ENCODE data around the gene SLC22A17.
"Not testable (repeated sequence)": the region's sequence is repeated elsewhere in the genome, so short reads cannot be mapped to it uniquely, and the experiment has no call there.

The SLC22A17 gene

DNA sequence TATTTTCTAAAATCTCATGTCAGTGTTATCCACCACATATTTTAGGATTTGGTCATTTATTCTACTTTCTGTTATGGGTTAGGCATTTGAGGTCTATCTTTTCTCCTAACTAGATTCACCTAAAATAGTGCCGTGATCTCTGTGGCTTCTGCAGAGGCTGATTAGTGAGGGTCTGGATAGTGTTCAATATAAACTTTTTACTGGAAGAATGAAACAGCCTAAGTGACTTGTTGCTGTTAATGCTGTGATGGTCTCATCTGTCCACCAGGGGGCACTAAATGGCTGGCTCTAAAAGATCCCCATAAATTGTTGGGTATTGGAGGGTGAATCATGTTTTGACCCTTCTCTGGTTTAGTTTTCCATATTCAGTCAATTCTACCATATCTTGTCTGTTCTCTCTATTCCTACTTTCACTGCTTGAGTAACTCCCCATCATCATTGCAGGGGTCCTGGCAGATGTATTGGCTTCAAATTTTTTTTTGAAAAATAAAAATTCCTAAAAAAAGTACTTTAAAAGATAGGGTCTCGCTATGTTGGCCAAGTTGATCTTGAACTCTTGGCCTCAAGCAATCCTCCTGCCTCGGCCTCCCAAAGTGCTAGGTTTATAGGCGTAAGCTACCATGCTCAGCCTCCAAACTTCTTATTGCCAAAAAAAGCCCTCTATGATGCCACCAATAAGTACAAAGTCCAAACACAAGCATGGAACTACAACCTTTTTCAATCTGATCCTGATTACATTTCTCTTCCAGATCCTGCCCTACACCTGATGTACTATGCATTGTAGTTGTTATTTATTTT is 24.5 kb downstream of the SLC22A17 start:
- DNase-seq, result peak; percentile 82

DNA sequence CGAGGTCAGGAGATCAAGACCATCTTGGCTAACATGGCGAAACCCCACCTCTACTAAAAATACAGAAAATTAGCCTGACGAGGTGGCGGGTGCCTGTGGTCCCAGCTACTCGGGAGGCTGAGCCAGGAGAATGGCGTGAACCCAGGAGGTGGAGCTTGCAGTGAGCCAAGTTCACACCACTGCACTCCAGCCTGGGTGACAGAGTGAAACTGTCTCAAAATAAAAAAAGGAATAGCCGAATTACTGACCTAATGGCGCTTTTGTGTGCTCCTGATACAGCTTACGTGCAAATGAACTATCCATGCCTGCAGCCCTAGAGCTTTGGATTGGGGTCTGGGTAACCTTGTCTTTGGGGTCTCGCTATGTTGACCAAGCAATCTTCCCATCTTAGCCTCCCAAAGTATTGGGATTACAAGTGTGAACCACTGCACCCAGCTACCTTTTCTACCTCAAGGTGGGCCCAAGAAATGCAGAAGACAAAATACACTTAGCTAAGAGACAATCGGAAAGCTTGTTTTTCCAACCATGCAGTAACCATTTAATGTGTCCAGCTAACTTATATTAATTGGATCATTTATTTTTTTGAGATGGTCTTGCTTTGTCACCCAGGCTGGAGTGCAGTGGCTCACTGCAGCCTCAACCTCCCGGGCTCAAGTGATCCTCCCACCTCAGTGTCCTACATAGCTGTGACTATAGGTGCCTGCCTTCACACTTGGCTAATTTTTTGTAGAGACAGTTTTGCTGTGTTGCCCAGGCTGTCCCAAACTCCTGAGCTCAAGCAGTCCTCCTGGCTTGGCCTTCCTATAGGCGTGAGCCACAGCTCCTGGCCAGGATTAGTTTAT is 26.0 kb downstream of the SLC22A17 start:
- no peak for DNase-seq

DNA sequence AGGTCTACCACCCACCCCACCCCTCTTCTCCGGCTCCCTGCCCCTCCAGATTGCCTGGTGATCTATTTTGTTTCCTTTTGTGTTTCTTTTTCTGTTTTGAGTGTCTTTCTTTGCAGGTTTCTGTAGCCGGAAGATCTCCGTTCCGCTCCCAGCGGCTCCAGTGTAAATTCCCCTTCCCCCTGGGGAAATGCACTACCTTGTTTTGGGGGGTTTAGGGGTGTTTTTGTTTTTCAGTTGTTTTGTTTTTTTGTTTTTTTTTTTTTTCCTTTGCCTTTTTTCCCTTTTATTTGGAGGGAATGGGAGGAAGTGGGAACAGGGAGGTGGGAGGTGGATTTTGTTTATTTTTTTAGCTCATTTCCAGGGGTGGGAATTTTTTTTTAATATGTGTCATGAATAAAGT is 26.9 kb downstream of the SLC22A17 start:
- not testable (repeated sequence) for DNase-seq

DNA sequence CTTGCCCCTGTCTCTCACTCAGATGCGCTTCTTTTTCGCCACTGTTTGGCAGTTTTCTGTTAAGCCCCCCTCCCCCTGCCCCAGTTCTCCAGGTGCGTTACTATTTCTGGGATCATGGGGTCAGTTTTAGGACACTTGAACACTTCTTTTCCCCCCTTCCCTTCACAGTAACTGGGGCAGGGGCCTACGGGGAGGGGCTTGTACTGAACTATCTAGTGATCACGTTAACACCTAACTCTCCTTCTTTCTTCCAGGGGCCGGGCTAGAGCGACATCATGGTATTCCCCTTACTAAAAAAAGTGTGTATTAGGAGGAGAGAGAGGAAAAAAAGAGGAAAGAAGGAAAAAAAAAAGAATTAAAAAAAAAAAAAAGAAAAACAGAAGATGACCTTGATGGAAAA is 27.7 kb downstream of the SLC22A17 start:
- no peak for DNase-seq

DNA sequence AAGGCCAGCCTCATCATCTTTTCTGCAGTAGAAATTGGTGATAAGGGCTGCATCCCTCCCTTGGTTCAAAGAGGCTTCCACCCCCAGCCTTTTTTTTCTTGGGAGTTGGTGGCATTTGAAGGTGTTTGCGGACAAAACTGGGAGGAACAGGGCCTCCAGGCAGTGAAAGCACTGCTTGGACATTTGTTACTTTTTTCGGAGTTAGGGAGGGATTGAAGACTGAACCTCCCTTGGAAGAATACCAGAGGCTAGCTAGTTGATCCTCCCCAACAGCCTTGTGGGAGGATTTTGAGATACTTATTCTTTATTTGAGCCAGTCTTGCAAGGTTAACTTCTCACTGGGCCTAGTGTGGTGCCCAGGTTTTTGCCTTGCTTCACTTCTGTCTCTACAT is 28.2 kb downstream of the SLC22A17 start:
- DNase-seq, result no peak

DNA sequence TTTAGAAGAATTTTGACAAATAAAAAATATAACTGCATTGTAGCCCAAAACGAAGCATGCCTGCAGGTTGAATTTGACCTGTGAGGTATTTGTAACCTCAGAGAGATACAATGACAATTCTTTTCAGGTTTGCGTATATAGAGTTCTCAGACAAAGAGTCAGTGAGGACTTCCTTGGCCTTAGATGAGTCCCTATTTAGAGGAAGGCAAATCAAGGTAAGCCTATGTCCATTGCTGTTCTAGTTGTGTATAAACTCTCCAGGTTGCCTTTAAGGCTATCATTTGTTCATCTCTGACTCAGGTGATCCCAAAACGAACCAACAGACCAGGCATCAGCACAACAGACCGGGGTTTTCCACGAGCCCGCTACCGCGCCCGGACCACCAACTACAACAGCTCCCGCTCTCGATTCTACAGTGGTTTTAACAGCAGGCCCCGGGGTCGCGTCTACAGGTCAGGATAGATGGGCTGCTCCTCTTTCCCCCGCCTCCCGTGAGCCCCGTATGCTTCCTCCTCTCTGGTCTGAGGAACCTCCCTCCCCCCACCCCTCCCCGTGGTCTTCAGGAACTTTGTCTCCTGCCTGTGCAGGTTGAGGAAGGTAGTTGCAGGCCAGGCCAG is 28.7 kb downstream of the SLC22A17 start:
- DNase-seq, result no peak

DNA sequence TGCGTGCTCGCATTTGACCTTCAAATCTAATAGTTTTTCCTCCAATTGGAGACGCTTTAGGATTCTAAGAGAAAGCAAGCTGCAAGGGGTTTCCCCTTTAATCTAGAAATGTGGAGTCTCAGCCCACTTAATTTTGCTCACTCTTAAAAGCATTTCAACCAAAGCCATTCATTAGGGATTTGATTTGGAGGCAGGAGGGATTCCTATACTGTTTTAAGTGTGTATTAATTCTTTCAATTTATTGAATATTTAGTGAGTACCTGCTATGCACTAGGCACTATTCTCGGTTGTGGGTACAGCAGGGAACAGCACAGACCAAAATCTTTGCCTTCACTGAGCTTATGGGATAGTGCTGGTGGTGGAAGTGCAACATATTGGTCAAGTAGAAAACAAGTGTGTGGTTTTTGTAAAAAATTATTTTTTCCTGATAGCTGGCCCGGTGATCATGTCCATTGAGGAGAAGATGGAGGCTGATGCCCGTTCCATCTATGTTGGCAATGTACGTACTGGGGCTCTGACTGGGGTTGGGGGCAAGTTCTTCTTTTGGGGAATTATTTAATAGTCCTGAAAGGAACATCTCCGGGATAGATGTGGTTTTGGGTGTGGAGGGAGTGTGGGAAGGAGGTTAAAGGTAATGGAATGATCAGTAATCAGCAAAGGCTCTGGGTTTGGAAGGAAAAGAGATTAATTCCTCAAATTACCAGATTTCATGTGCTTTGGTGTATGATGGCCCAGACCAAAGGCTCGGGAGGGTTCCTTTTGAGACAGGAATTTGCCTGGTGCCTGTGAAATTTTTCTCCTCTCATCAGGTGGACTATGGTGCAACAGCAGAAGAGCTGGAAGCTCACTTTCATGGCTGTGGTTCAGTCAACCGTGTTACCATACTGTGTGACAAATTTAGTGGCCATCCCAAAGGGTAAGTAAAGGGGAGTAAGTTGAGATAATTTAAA is 29.8 kb downstream of the SLC22A17 start:
- no peak for DNase-seq

DNA sequence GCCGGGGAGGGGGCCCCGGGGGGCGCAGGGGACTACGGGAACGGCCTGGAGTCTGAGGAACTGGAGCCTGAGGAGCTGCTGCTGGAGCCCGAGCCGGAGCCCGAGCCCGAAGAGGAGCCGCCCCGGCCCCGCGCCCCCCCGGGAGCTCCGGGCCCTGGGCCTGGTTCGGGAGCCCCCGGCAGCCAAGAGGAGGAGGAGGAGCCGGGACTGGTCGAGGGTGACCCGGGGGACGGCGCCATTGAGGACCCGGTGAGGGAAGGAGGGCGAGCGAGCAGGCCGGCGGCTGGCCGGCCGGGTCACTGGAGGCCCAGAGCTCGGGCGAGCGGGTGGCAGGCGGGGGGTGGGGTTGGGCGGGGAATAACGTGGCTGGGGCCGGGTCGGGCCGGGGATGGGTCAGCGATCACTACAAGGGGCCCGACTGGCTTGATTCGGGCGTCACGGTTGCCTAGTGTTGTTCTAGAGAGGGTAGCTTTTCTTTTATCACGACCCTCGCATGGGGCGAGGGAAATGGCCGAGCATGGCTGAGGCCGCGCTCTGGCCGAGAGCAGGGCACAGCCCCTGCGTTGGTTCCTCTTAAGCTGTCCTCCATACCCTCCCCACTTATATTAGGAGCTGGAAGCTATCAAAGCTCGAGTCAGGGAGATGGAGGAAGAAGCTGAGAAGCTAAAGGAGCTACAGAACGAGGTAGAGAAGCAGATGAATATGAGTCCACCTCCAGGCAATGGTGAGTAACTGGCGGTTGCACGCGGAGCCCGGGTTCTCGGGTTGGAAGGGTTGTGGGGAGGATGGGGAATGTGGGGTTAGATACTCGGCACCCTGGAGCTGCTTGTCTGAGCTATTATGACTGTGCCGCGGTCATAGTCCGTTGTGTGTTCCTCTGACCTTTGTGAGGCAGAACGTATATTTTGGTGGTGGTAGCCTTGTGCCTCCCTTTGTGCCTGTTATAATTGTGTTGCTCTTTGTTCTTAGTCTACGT is 30.8 kb downstream of the SLC22A17 start:
- DNase-seq, result peak; percentile 61

DNA sequence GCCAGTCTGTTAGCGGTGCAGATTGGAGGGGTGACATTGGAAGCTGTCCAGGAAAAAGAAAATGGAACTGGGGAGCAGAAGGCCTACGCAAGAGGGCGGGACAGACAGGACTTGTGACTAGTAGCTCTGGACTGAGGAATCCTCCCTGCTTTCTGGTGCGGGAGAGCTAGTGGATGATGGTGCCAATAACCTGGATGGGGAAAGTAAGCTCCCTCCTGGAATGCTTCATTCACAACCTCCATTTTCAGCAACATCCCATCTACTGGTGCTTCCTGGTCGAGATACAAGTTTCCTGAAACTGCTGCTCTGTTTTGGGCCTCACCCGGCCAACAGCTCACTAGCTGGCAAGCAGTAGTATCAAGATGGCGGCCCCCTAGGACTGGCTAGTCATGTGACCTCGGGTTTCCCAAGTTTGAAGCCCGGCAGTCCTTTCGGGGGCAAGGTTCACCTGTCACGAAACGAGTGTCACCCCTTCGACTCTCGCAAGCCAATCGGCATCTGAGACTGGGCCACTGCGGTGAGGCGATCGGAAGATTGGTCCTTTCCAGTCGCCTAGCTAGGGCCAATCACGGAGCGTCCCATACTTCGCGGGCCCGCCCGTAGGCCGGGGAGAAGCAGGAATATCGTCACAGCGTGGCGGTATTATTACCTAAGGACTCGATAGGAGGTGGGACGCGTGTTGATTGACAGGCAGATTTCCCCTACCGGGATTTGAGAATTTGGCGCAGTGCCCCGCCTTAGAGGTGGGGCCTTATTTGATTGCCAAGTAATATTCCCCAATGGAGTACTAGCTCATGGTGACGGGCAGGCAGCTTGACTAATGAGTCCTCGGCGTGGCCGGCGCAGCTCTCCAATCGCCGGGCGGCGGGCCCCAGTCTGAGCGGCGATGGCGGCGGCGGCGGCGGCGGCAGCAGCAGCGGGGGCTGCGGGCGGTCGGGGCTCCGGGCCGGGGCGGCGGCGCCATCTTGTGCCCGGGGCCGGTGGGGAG is 31.8 kb downstream of the SLC22A17 start, which contains the start of gene PABPN1:
Gene PABPN1, plus strand, starts transcription at position 874 of the 988 bp plus-strand sequence. Its CDS starts 13 bp downstream, at position 887.
- peak; percentile 100 for DNase-seq

DNA sequence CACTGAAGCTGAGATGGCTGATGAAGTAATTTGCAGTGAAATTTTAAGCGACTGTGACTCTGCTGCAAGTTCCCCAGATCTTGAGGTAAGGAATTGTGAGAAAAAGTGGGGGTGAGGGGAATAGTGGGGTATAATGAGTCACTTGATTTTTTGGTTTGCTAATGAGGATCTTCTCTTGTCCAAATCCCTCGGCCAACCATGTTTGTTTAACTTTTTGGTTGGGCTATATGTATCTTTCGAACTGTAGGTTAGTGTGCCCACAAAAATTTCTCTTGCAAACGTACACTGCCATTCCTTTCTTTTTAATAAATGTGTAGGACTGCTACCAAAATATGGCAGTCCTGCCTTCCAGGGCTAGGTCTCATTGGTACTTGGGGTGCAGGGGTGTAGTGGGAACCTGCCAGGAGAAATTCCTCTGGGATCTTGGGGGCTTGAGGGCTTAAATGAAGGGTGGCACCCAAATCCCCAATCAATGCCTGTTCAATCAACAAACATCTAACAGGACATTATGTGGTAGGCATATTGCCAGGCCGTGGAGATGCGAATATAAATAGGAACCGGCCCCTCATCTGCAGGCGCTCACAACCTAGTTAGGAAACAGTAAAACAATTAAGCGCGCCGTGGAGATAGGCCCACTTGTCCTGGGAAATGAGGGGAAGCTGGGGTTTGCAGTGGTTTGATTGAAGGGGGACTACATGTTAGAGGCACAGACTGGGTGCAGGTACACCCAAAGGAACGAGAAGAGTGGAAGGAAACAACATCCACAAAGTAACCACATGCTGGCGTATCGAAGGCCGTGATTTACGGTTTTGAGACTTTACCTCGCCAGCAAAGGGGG is 32.7 kb downstream of the SLC22A17 start:
- no peak for DNase-seq

DNA sequence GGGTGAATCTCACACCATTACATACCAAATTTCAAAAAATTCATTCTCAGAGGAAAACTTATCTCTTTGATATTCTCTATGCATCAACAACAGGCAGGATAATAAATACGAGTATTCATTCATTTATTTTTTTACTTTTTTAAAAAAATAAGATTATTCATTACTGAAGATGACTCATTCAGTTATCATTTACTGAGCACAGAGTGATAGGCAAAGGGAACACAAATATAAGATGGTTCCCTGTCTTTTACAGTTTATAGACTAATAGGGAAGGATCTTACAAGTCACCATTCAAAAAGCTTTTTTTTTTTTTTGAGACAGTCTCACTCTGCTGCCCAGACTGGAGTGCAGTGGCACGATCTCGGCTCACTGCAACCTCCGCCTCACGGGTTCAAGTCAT is 36.4 kb downstream of the SLC22A17 start:
- DNase-seq, result no peak

DNA sequence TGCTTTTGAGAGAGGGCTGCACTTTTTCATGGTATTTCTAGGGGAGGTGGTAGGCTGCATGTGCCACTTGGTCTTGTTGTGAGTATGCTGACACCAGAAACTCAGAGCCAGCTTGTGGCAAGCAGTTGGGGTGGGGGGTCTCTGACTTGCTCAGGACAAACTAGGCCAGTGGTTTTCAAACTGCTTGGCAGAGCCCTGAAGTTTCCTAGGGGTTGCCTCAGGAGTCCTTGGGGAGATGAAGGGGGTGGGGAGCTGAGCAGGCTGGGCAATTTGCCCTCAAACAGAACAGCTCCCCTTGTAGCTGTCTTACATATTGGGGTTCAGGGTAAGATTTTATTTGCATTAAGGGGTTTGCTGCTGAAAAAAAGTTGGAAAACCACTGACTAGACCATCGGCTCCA is 42.1 kb downstream of the SLC22A17 start:
- no peak for DNase-seq

DNA sequence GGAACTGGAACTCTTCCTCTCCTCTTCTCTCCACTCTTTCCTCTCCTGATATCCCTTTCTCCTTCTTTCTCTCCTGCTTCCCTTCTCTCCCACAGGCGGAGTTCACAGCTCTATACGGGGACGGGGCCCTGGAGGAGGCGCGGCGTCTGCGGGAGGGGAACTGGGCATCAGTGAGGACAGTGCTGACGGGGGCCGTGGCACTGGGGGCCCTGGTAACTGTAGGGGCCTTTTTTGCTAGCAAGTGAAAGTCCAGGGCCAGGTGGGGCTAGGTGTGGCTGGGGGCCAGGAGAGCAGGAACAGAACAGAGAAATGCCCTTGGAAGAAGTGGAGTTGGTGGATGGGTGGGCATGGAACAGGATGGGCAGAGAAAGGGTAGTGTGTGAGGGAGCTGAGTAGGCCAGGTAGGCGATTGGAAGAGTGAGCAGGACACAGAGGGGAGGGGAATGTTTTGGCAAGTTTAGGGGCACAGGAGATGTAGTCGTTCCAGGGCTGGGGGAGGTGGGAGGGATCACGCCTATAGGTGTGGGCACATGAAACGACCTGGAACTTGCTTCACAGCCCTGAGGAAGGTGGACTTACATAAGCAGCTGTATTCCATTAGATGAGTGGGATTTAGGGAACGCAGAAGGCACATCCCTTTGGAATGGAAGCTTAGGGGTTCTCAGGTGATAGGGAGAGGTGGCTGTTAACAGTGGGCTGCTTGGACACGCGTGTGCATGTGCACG is 43.8 kb downstream of the SLC22A17 start:
- DNase-seq, result no peak

DNA sequence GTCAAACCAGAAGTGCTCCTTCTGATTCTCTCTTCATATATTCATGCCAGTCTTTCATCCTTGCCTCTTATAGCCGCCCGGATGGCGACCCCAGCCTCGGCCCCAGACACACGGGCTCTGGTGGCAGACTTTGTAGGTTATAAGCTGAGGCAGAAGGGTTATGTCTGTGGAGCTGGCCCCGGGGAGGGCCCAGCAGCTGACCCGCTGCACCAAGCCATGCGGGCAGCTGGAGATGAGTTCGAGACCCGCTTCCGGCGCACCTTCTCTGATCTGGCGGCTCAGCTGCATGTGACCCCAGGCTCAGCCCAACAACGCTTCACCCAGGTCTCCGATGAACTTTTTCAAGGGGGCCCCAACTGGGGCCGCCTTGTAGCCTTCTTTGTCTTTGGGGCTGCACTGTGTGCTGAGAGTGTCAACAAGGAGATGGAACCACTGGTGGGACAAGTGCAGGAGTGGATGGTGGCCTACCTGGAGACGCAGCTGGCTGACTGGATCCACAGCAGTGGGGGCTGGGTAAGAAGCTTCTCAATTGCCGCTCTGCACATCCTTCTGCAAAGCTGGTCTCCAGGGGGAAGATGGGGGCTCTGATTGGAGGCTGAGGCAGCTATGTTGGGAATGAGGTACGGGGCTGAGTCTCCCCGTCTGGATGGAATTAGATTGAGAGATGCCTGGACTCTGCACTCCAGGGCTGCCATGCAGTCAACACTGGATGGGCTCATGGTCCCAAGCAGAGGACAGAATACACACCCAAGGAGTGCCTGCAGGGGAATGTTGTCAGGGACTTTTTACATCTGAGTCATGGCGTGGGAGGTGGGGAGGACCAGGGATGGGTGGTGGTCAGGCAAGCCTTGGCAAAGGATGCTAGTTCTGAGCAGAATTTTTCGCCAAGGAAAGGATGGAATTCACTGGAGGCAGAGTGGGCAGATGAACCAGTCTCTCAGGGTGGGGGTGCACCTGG is 44.7 kb downstream of the SLC22A17 start:
- no peak for DNase-seq

DNA sequence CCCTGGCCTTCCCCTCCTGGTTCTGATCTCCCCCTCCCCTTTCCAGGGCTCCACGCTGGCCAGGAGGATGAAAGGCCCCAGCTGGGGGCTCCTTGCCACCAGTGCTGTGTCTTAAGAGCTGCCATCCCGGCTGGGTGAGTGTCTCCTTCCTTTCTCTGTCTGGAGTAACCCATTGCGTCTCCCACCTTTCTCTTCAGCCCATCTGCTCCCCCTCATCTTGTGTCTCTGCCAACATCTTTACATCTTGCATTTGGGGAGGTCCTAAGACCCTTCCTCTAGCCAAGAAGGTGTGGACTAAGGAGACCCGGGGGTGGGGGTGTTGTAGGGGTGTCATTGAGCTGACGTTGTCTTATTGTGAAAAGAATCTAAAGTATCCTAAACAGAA is 45.5 kb downstream of the SLC22A17 start:
- no peak for DNase-seq

DNA sequence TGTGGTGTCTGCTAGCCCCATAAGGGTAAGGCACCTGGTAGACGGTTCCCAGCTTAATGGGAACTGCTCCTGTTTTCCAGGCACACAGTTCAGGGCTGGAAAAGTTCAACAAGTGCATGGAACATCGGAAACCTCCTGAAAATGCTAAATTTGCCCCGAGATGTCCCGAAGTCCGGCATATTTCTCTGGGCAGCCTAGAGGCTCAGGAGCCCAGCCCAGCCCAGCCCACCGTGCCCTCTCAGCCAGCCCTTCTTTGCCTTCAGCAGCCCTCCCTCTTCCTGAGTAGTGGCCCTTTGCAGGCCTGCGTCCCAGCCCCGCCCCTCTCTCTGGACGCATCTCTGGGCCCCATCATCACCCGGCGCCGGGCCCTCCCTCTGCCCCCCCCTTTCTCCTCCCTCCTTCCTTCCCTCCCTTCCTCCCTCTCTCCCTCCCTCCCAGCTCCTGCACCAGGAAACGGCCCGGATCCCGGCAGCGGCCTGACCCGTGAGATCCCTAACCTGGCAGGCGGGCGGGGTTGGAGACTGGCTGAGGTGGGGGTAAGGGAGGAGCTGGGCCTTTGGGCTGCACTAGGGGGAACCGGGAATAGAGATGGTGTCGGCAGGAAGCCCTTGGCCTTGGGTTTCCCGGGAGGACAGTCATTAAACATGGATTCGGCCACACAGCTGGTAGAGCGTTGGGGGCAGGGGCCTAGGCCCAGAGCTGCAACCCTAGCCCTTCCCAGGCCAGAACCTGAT is 46.1 kb downstream of the SLC22A17 start, which contains the start of gene BCL2L2:
Gene BCL2L2, plus strand, starts transcription at position 422 of the 734 bp plus-strand sequence. CDS start 935 bp downstream, outside the sequence.
- DNase-seq, result peak; percentile 92
